Coronary artery (tissue), 2 donors: ENCODE measurements around the gene KRTAP4-7.
"Not testable (repeated sequence)": the region's sequence is repeated elsewhere in the genome, so short reads cannot be mapped to it uniquely, and the experiment has no call there.

ENCODE experiments used
- DNase-seq: peaks from one replicate; pipeline ENCODE4 v3.0.0-alpha.2; 2017; ENCODE audit warnings: low spot score
- H3K27ac ChIP-seq, 2 donors: fragments of 200-600 bp; sonication (generic); one replicate each; pipeline ENCODE4 v1.5.1; 2016 to 2019
- H3K4me3 ChIP-seq: fragments of 200-600 bp; sonication (generic); 2 replicates; pipeline ENCODE4 v1.5.1; 2016; ENCODE audit warnings: mild to moderate bottlenecking, moderate library complexity
- CTCF ChIP-seq: fragments of 200-600 bp; sonication (generic); IDR thresholded peaks from one replicate; pipeline ENCODE4 v1.5.1; 2019; ENCODE audit warnings: antibody characterized with exemption

The KRTAP4-7 gene

GRCh38 chr17:41098481-41098880 is 14.5 kb downstream of the KRTAP4-7 start:
- H3K27ac ChIP-seq, result no peak overlapping the region
- H3K4me3 ChIP-seq, result no peak overlapping the region
- no peak for DNase-seq
- no peak for TF ChIP-seq CTCF

GRCh38 chr17:41099682-41100480 is 15.9 kb downstream of the KRTAP4-7 start:
- H3K4me3 ChIP-seq, DNase-seq, H3K27ac ChIP-seq: not testable (repeated sequence)

- DNase-seq, result no peak
- Histone ChIP-seq H3K27ac (no peak within 1 kb of the TSS), H3K4me3 (no peak within 1 kb of the TSS)
- no peak for TF ChIP-seq CTCF
Observed at GRCh38 chr17:41101586-41102259, 17.8 kb downstream of the KRTAP4-7 start, which contains the start of gene KRTAP4-16. KRTAP4-16 (minus strand) TSS chr17:41102209; CDS start chr17:41102209, 0 bp downstream.

DNA sequence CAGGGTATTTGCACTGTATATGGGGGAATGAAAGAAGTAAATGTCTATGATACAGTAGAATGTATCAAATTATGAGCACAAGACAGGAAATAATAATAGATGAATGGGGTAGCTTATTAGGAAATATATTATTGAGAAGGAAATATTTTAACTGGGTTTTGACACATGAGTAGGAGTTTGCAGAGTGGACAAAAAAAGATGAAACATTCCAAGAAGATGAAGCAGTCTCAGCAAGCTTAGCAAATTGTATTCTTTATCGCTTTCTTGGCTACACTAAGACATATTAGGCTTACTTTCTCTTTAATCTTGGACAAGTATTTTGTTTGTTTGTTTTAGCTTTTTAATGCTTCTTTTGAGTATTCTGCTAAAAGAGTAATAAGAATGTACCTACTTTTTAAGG is 19.9 kb downstream of the KRTAP4-7 start:
- H3K4me3 ChIP-seq, result no peak overlapping the region
- TF ChIP-seq CTCF, result no peak
- no peak overlapping the region for H3K27ac ChIP-seq
- no peak for DNase-seq

DNA sequence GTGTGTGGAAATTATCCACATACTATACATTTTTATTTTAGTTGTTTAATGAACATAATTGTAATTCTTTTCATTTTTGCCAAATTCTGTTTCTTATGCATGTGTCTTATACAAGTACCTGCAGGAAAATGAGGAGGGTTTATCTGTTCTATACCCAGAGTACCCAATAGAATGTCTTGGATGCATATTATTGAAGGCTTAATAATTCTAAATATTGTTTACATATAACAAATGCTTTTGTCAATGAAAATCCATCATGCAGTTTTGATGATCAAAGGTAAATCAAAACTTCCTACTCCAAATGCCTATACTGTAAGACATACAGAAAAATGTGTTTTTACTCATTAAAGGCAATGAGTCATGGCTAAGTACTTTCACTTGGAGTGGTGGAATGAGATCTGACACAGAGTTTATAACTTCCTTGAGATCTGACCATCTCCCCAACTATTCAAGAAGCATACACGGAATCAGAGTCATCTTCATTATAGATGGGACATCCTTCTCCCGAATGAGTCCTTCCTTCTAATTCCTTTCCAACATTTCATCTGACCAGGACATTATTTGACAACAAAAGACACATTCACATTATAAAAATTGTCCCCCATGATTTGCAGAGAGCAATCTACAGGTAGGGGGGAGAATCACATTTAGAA is 20.6 kb downstream of the KRTAP4-7 start:
- not testable (repeated sequence) for H3K27ac ChIP-seq, DNase-seq, H3K4me3 ChIP-seq

- not testable (repeated sequence) for H3K4me3 ChIP-seq, H3K27ac ChIP-seq, DNase-seq
Observed at GRCh38 chr17:41105347-41105746, 21.4 kb downstream of the KRTAP4-7 start, which contains the start of gene KRTAP4-9. KRTAP4-9 (plus strand) TSS chr17:41105389; CDS start chr17:41105389, 0 bp downstream.

- no peak overlapping the region for H3K27ac ChIP-seq
- DNase-seq, result no peak
- no peak overlapping the region for H3K4me3 ChIP-seq
- no peak for TF ChIP-seq CTCF
Observed at GRCh38 chr17:41107941-41108450, 24.0 kb downstream of the KRTAP4-7 start.

DNA sequence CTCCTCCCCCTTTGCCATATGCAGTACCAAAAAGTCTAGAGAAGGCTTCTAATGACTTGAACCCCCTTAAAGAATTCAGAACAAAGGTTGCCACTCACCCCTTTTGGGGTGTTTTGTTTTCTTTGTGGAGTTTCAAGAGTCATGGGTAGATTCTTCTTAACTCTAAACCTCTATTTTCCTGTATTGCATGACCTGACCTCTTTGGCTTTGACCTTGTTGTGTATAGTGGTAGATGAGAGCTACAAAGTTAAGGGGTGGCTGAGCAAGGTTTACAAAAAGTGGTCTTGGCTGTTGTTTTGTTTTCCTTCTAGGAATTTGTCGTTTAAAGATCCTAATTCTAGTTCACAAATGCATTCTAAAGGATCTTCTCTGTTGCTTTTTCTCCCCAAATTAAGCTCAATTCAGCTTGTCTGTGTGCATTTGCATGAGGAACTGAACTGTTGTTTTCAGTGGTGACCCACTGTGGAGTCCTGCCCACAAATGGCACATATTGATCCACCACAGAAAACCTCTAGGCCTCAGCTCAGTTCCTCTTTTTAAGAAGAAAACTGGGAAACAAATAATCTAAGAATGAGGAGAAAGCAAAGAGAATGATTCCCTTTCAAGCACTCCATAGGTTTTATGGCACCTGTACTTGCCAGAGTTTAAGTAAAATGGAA is 24.9 kb downstream of the KRTAP4-7 start:
- H3K27ac ChIP-seq, H3K4me3 ChIP-seq, DNase-seq: not testable (repeated sequence)
